Endothelial cell of umbilical vein (primary cell): Measurements from ENCODE around the gene MYO1A. TPM values are rescaled to one million over a fixed set of nuclear protein-coding genes. Genes with fewer than 3 reads are reported as not detected.

Experiments used
- BruUV-seq: library from RNA; stranded (reverse); fragments of 400-500 nt; replicated peaks from 2 replicates; lab custom pipeline; 2021; lab: Mats Ljungman, UMichigan
- CTCF ChIA-PET: fragments of 300-600, 350-600 bp; sonication (Branson Sonifier 250); formaldehyde crosslinking; loops from one replicate; lab custom pipeline; 2021; ENCODE audit warnings: antibody characterized with exemption, inconsistent platforms; lab: Charles Lee
- POLR2A ChIA-PET: fragments of 300-600, 350-600 bp; sonication (Branson Sonifier 250); formaldehyde crosslinking; loops from one replicate; lab custom pipeline; 2021; ENCODE audit warnings: antibody characterized with exemption, inconsistent platforms; lab: Charles Lee
- DNase-seq: peaks from one replicate; pipeline ENCODE4 v3.0.0-alpha.2; 2011; ENCODE audit warnings: low read depth, low spot score
- FAIRE-seq: peaks from 2 replicates; lab custom pipeline; 2011; peaks lifted over from hg19 to GRCh38; lab: Jason Lieb, UNC
- H2AFZ ChIP-seq: 2 replicates; pipeline ENCODE4 v1.6.0; 2012; ENCODE audit warnings: low read depth, low read length, control low read depth, inconsistent platforms
- H3K27ac ChIP-seq: 2 replicates; pipeline ENCODE4 v1.5.1; 2011; ENCODE audit warnings: low read depth, mild to moderate bottlenecking, control low read depth, low read length, moderate library complexity; ENCODE audit not compliant: insufficient read depth
- H3K27me3 ChIP-seq, 2 experiments: 2 replicates each; pipeline versions ENCODE4 v1.6.0 to v1.6.1; 2011; ENCODE audit warnings: low read length in 2 of 2, mixed read lengths in 1 of 2; ENCODE audit not compliant: control insufficient read depth in 2 of 2, insufficient read depth in 2 of 2
- H3K36me3 ChIP-seq, 2 experiments: 2 replicates in 1 of 2; 3 replicates in 1 of 2; pipeline ENCODE4 v1.5.1; 2011; ENCODE audit warnings: low read length in 2 of 2, mild to moderate bottlenecking in 1 of 2, moderate library complexity in 1 of 2; ENCODE audit not compliant: control insufficient read depth in 2 of 2, insufficient read depth in 2 of 2; ENCODE audit errors: extremely low read depth in 1 of 2
- H3K4me1 ChIP-seq: 3 replicates; pipeline ENCODE4 v1.5.1; 2011; ENCODE audit warnings: mild to moderate bottlenecking, low read length; ENCODE audit not compliant: control insufficient read depth, insufficient read depth; ENCODE audit errors: extremely low read depth
- H3K4me2 ChIP-seq: 2 replicates; pipeline ENCODE4 v1.6.1; 2011; ENCODE audit warnings: low read length, control low read depth, mixed read lengths; ENCODE audit not compliant: insufficient read depth
- H3K4me3 ChIP-seq, 3 experiments: fragments of 200-600 bp in 1 of 3; sonication (generic), shearing (Covaris generic) in 1 of 3; replicated peaks in 1 of 3; 2 replicates each; pipeline ENCODE4 v1.5.1; 2011 to 2016; ENCODE audit warnings: control low read depth in 3 of 3, low read length in 3 of 3, mild to moderate bottlenecking in 2 of 3, inconsistent platforms in 1 of 3, low read depth in 1 of 3, moderate library complexity in 1 of 3; ENCODE audit not compliant: insufficient read depth in 1 of 3
- H3K79me2 ChIP-seq: 2 replicates; pipeline ENCODE4 v1.6.0; 2012; ENCODE audit warnings: low read length, inconsistent platforms; ENCODE audit not compliant: control insufficient read depth, insufficient read depth
- H3K9ac ChIP-seq: replicated peaks from 2 replicates; pipeline ENCODE3; 2011; ENCODE audit warnings: low read length, control low read depth; ENCODE audit not compliant: insufficient read depth; ENCODE audit errors: extremely low read depth
- H3K9me1 ChIP-seq: replicated peaks from 3 replicates; pipeline ENCODE4 v1.6.0; 2011; ENCODE audit warnings: mild to moderate bottlenecking, low read length; ENCODE audit not compliant: control insufficient read depth, insufficient read depth; ENCODE audit errors: extremely low read depth
- H3K9me3 ChIP-seq: replicated peaks from 2 replicates; pipeline ENCODE4 v1.5.1; 2012; ENCODE audit warnings: low read length, inconsistent platforms; ENCODE audit not compliant: control insufficient read depth, insufficient read depth
- H4K20me1 ChIP-seq: replicated peaks from 2 replicates; pipeline ENCODE3; 2011; ENCODE audit warnings: mild to moderate bottlenecking, low read length; ENCODE audit not compliant: control insufficient read depth, insufficient read depth; ENCODE audit errors: extremely low read depth
- CTCF ChIP-seq, 2 donors: IDR thresholded peaks; 1 replicate in 1 of 2; 2 replicates in 1 of 2; pipeline ENCODE4 v1.5.1; 2011; ENCODE audit warnings: low read length in 2 of 2, mild to moderate bottlenecking in 2 of 2, moderate library complexity in 2 of 2, control low read depth in 1 of 2, inconsistent platforms in 1 of 2, low read depth in 1 of 2; ENCODE audit not compliant: insufficient read depth in 1 of 2; ENCODE audit errors: extremely low read depth in 1 of 2
- FOS ChIP-seq: IDR thresholded peaks from 2 replicates; pipeline ENCODE4 v1.6.1; 2011; ENCODE audit warnings: mild to moderate bottlenecking, low read length, moderate library complexity, borderline replicate concordance; ENCODE audit not compliant: insufficient read depth
- MAX ChIP-seq: IDR thresholded peaks from 2 replicates; pipeline ENCODE4 v1.6.1; 2011; ENCODE audit not compliant: insufficient read depth, insufficient read length
- MYC ChIP-seq: IDR thresholded peaks from one replicate; pipeline ENCODE4 v1.6.1; 2011; ENCODE audit warnings: mild to moderate bottlenecking, low read depth, low read length
- POLR2AphosphoS5 ChIP-seq: IDR thresholded peaks from 2 replicates; pipeline ENCODE4 v1.6.1; 2012; ENCODE audit warnings: low read depth, mild to moderate bottlenecking, control low read depth, low read length, moderate library complexity; ENCODE audit not compliant: insufficient read depth
- dilution Hi-C: fragments of 300-500 bp; cut with MboI; formaldehyde crosslinking; loops from one replicate; pipeline ENCODE4 v1.15.0; 2019; ENCODE audit warnings: low sequenced_read_pairs; ENCODE audit not compliant: extremely low pct_ligation_motif_present
- intact Hi-C: fragments of 100-400 bp; cut with micrococcal nuclease; formaldehyde crosslinking; loops from one replicate; pipeline ENCODE4 v1.10.0; 2022
- polyA plus RNA-seq, 4 experiments: library from polyadenylated mRNA; depleted of rRNA in 3 of 4; stranded (reverse) in 3 of 4; unstranded in 1 of 4; fragments of >200 nt; gene quantifications; 2 replicates each; pipeline versions ENCODE4 v1.2.1 to v1.2.3, GENCODE V29; 2011 to 2012; ENCODE audit warnings: missing spikeins in 1 of 4
- total RNA-seq: library from RNA; stranded (reverse); gene quantifications from 2 replicates; pipeline ENCODE4 v1.2.3, GENCODE V29; 2021

MYO1A gene
- total and polyA plus RNA-seq, 2 donors (not counting 3 experiments of a cell fraction or from before 2014, with no cell fraction given): not detected

GRCh38 chr12:57092876-57093414 is 43.0 kb upstream of the MYO1A start:
- H3K79me2 ChIP-seq: peaks cover 16% of the 10 kb centered on the region
- no peaks in the 10 kb centered on the region for H4K20me1 ChIP-seq
- H3K36me3 ChIP-seq: peaks cover 4 to 42% of the 10 kb centered on the region in 2 experiments
- dilution Hi-C loops: no loop called here
- H3K9me3 ChIP-seq: no peaks in the 10 kb centered on the region
- DNase-seq (no peak), FAIRE-seq (no peak)
- no peaks in the 10 kb centered on the region for H3K9me1 ChIP-seq
- H3K4me3 ChIP-seq: no peak overlapping the region
- CTCF ChIA-PET: interaction anchor here (1.3 to 14.4 kb wide), 4 partner anchors 15 to 81 kb away, joined by 4 to 158 read pairs (median 66); partner anchors contain the start of genes NEMP1 and STAT6
- no peak overlapping the region for H3K9ac ChIP-seq
- TF ChIP-seq CTCF (IDR thresholded peaks at IDR 0.05; ENCODE audit: extremely low read depth in 1 of 2, insufficient read depth in 1 of 2, low read depth in 1 of 2, low read length in 2 of 2) (no peak), MAX (no peak), MYC (no peak), POLR2AphosphoS5 (no peak), FOS (no peak)
- no peak overlapping the region for H2AFZ ChIP-seq
- peaks cover 13% of the 10 kb centered on the region for H3K4me1 ChIP-seq
- POLR2A ChIA-PET: interaction anchor here (1.0 to 2.0 kb wide), 2 partner anchors 14 to 19 kb away, joined by 3 to 5 read pairs; partner anchors contain the start of gene NEMP1
- no peak overlapping the region for H3K27ac ChIP-seq
- intact Hi-C loops: loop anchor here (1.0 kb wide), 2 partner anchors 19 to 24 kb away; no protein-coding TSS in a partner anchor
- H3K27me3 ChIP-seq: no peaks in the 10 kb centered on the region
- no peak overlapping the region for H3K4me2 ChIP-seq
- BruUV-seq: no TSS peak
